HG03520 (cell line): ENCODE measurements around the gene MYL6B.
"Not testable (repeated sequence)": the region's sequence is repeated elsewhere in the genome, so short reads cannot be mapped to it uniquely, and the experiment has no call there.

ENCODE experiments used
- ATAC-seq: cut with Tn5 transposase; IDR thresholded peaks from one replicate; pipeline ENCODE4 v1.9.1; 2021; ENCODE audit warnings: mild to moderate bottlenecking, moderate library complexity; ENCODE audit not compliant: unreplicated experiment

The MYL6B gene

GRCh38 chr12:56151672-56152131, 685 bp upstream of the MYL6B start:
- ATAC-seq, result peak; percentile 46

- ATAC-seq, result no peak
Observed at GRCh38 chr12:56152756-56153677, 630 bp downstream of the MYL6B start.

GRCh38 chr12:56153678-56154065, 1.3 kb downstream of the MYL6B start:
- no peak for ATAC-seq

- no peak for ATAC-seq
Observed at GRCh38 chr12:56154246-56154771, 1.9 kb downstream of the MYL6B start.

GRCh38 chr12:56154818-56155217, 2.4 kb downstream of the MYL6B start:
- no peak for ATAC-seq

GRCh38 chr12:56155256-56155845, 3.0 kb downstream of the MYL6B start:
- ATAC-seq, result no peak

- ATAC-seq, result not testable (repeated sequence)
Observed at GRCh38 chr12:56156464-56157200, 4.2 kb downstream of the MYL6B start.

GRCh38 chr12:56157201-56158028, 5.0 kb downstream of the MYL6B start:
- peak; percentile 27 for ATAC-seq

GRCh38 chr12:56158029-56158925, 5.9 kb downstream of the MYL6B start, which contains the start of gene MYL6:
Gene MYL6, plus strand, starts transcription at chr12:56158359. Its CDS starts 43 bp downstream, at chr12:56158402.
- peak; percentile 75 for ATAC-seq

GRCh38 chr12:56158926-56159461, 6.6 kb downstream of the MYL6B start:
- no peak for ATAC-seq

GRCh38 chr12:56159482-56160192, 7.2 kb downstream of the MYL6B start:
- no peak for ATAC-seq

GRCh38 chr12:56160193-56160763, 7.9 kb downstream of the MYL6B start:
- ATAC-seq, result no peak

- ATAC-seq, result no peak
Observed at GRCh38 chr12:56160894-56161689, 8.7 kb downstream of the MYL6B start.

GRCh38 chr12:56161690-56162351, 9.4 kb downstream of the MYL6B start:
- ATAC-seq, result no peak

GRCh38 chr12:56162468-56163290, 10.3 kb downstream of the MYL6B start:
- ATAC-seq, result no peak
